HG03066 (cell line): ENCODE data around the gene MBOAT2.
"Not testable (repeated sequence)": the region's sequence is repeated elsewhere in the genome, so short reads cannot be mapped to it uniquely, and the experiment has no call there.

Experiments used
- ATAC-seq: cut with Tn5 transposase; IDR thresholded peaks from one replicate; pipeline ENCODE4 v1.9.1; 2021; ENCODE audit warnings: low read depth; ENCODE audit not compliant: unreplicated experiment

MBOAT2 gene

GRCh38 chr2:8902757-8903156 is 100.7 kb downstream of the MBOAT2 start:
- ATAC-seq, result not testable (repeated sequence)

- not testable (repeated sequence) for ATAC-seq
These were observed 106.3 kb downstream of the MBOAT2 start for GRCh38 chr2:8897206-8897605.

GRCh38 chr2:8896671-8897070 is 106.8 kb downstream of the MBOAT2 start:
- not testable (repeated sequence) for ATAC-seq

- not testable (repeated sequence) for ATAC-seq
These were observed 108.2 kb downstream of the MBOAT2 start for GRCh38 chr2:8895087-8895912.

- ATAC-seq, result no peak
These were observed 109.3 kb downstream of the MBOAT2 start for GRCh38 chr2:8893978-8894820.

GRCh38 chr2:8893474-8893873 is 110.0 kb downstream of the MBOAT2 start:
- no peak for ATAC-seq

- ATAC-seq, result no peak
These were observed 111.4 kb downstream of the MBOAT2 start for GRCh38 chr2:8892111-8892510.

GRCh38 chr2:8889978-8890377 is 113.5 kb downstream of the MBOAT2 start:
- no peak for ATAC-seq

- ATAC-seq, result no peak
These were observed 114.5 kb downstream of the MBOAT2 start for GRCh38 chr2:8888963-8889362.

- ATAC-seq, result no peak
These were observed 116.6 kb downstream of the MBOAT2 start for GRCh38 chr2:8886876-8887275.

GRCh38 chr2:8886202-8886518 is 117.3 kb downstream of the MBOAT2 start:
- no peak for ATAC-seq

GRCh38 chr2:8885449-8886201 is 117.9 kb downstream of the MBOAT2 start:
- no peak for ATAC-seq

GRCh38 chr2:8884812-8885211 is 118.7 kb downstream of the MBOAT2 start:
- ATAC-seq, result no peak

- no peak for ATAC-seq
These were observed 121.4 kb downstream of the MBOAT2 start for GRCh38 chr2:8882094-8882493.

- no peak for ATAC-seq
These were observed 125.6 kb downstream of the MBOAT2 start for GRCh38 chr2:8877894-8878293.

GRCh38 chr2:8877332-8877731 is 126.2 kb downstream of the MBOAT2 start:
- ATAC-seq, result no peak

- ATAC-seq, result no peak
These were observed 126.9 kb downstream of the MBOAT2 start for GRCh38 chr2:8876628-8877027.

GRCh38 chr2:8872821-8873432 is 130.6 kb downstream of the MBOAT2 start:
- ATAC-seq, result no peak

- ATAC-seq, result no peak
These were observed 133.0 kb downstream of the MBOAT2 start for GRCh38 chr2:8870441-8870840.

GRCh38 chr2:8867363-8867762 is 136.1 kb downstream of the MBOAT2 start:
- ATAC-seq, result no peak
